Vagina (tissue), 2 donors: Measurements from ENCODE around the gene SLC9A9. TPM values are rescaled to one million over a fixed set of nuclear protein-coding genes. Genes with fewer than 3 reads are reported as not detected.

ENCODE experiments used
- DNase-seq, 2 donors: peaks; one replicate each; pipeline ENCODE4 v3.0.0-alpha.2; 2017; ENCODE audit errors: extremely low spot score in 2 of 2
- H3K27ac ChIP-seq: fragments of 200-600 bp; sonication (generic); one replicate; pipeline ENCODE4 v1.5.1; 2019
- H3K27me3 ChIP-seq: fragments of 200-600 bp; sonication (generic); one replicate; pipeline ENCODE4 v1.5.1; 2019
- H3K36me3 ChIP-seq, 2 donors: fragments of 200-600 bp; sonication (generic); one replicate each; pipeline ENCODE4 v1.5.1; 2017 to 2019
- H3K4me1 ChIP-seq: fragments of 200-600 bp; sonication (generic); one replicate; pipeline ENCODE4 v1.5.1; 2019
- H3K4me3 ChIP-seq, 2 donors: fragments of 200-600 bp; sonication (generic); 1 replicate in 1 of 2; 2 replicates in 1 of 2; pipeline ENCODE4 v1.5.1; 2016 to 2019
- H3K9me3 ChIP-seq: fragments of 200-600 bp; sonication (generic); one replicate; pipeline ENCODE4 v1.5.1; 2019
- POLR2A ChIP-seq, 2 donors: fragments of 450-650 bp; IDR thresholded peaks; one replicate each; pipeline ENCODE4 v1.6.1; 2017; ENCODE audit warnings: antibody characterized with exemption in 2 of 2, mild to moderate bottlenecking in 2 of 2, moderate library complexity in 2 of 2
- POLR2AphosphoS5 ChIP-seq, 2 donors: sonication (generic); formaldehyde crosslinking; IDR thresholded peaks; one replicate each; pipeline ENCODE4 v1.9.0; 2017; ENCODE audit warnings: antibody characterized with exemption in 2 of 2, mild to moderate bottlenecking in 2 of 2, low read depth in 1 of 2; ENCODE audit not compliant: insufficient read depth in 1 of 2
- intact Hi-C: fragments of 100-400 bp; cut with DNase I; formaldehyde crosslinking; loops from one replicate; pipeline ENCODE4 v1.15.1; 2023
- total RNA-seq: library from RNA; depleted of rRNA; stranded (reverse); fragments of >200 nt; gene quantifications from one replicate; pipeline ENCODE4 v1.2.3, GENCODE V29; 2016
- TF ChIP-seq, protein P1 (sequence below), 3 experiments: fragments of 450-650 bp in 2 of 3; fragments of 200-600 bp in 1 of 3; sonication (generic) in 1 of 3; IDR thresholded peaks; one replicate each; pipeline ENCODE4 v1.5.1; 2017 to 2019; ENCODE audit warnings: antibody characterized with exemption in 3 of 3, mild to moderate bottlenecking in 2 of 3, moderate library complexity in 2 of 3

The SLC9A9 gene
- total RNA-seq, 1 donor from 2014 or later = 30.7 TPM

- intact Hi-C loops = no loop called here
- TF ChIP-seq POLR2AphosphoS5 (IDR thresholded peaks at IDR 0.05; ENCODE audit: insufficient read depth in 1 of 2, low read depth in 1 of 2) (no peak), POLR2A (IDR thresholded peaks at IDR 0.05) (no peak)
- TF ChIP-seq, protein P1, sequence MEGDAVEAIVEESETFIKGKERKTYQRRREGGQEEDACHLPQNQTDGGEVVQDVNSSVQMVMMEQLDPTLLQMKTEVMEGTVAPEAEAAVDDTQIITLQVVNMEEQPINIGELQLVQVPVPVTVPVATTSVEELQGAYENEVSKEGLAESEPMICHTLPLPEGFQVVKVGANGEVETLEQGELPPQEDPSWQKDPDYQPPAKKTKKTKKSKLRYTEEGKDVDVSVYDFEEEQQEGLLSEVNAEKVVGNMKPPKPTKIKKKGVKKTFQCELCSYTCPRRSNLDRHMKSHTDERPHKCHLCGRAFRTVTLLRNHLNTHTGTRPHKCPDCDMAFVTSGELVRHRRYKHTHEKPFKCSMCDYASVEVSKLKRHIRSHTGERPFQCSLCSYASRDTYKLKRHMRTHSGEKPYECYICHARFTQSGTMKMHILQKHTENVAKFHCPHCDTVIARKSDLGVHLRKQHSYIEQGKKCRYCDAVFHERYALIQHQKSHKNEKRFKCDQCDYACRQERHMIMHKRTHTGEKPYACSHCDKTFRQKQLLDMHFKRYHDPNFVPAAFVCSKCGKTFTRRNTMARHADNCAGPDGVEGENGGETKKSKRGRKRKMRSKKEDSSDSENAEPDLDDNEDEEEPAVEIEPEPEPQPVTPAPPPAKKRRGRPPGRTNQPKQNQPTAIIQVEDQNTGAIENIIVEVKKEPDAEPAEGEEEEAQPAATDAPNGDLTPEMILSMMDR (IDR thresholded peaks at IDR 0.05) = no peak
- Histone ChIP-seq H3K36me3 (no peaks in the 10 kb centered on the region), H3K9me3 (no peaks in the 10 kb centered on the region), H3K4me1 (peaks cover 31% of the 10 kb centered on the region), H3K27ac (peak overlapping the region; percentile 18), H3K27me3 (no peaks in the 10 kb centered on the region), H3K4me3 (no peak overlapping the region)
- DNase-seq = no peak
These were observed 533.8 kb downstream of the SLC9A9 start for GRCh38 chr3:143314251-143315093.

DNA sequence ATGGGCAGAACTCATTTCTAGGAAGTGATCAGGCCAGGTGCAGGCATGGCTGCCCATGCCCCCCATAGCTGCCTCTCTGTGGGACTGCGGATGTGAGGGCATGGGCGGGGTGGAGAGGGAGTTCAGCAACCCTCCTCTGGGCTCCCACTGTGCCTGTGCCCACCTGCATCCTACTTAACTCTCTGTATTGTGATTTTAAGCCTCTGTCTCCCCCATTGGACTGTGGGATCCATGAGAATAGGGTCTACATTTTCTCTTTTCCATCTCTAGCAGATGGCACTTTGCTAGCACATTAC lies 534.4 kb downstream of the SLC9A9 start:
- Histone ChIP-seq H3K9me3 (no peaks in the 10 kb centered on the region), H3K27ac (peak overlapping the region; percentile 18), H3K27me3 (no peaks in the 10 kb centered on the region), H3K4me3 (no peak overlapping the region), H3K4me1 (peaks cover 31% of the 10 kb centered on the region), H3K36me3 (no peaks in the 10 kb centered on the region)
- intact Hi-C loops = no loop called here
- TF ChIP-seq, protein P1 (IDR thresholded peaks at IDR 0.05) = no peak
- TF ChIP-seq POLR2AphosphoS5 (IDR thresholded peaks at IDR 0.05; ENCODE audit: insufficient read depth in 1 of 2, low read depth in 1 of 2) = no peak
- no peak for TF ChIP-seq POLR2A (IDR thresholded peaks at IDR 0.05)
- no peak for DNase-seq

GRCh38 chr3:143313025-143313892 lies 535.0 kb downstream of the SLC9A9 start:
- no peaks in the 10 kb centered on the region for H3K36me3 ChIP-seq
- no peak overlapping the region for H3K4me3 ChIP-seq
- intact Hi-C loops = no loop called here
- no peaks in the 10 kb centered on the region for H3K27me3 ChIP-seq
- TF ChIP-seq POLR2A (IDR thresholded peaks at IDR 0.05) (no peak), POLR2AphosphoS5 (IDR thresholded peaks at IDR 0.05; ENCODE audit: insufficient read depth in 1 of 2, low read depth in 1 of 2) (no peak)
- TF ChIP-seq, protein P1 (IDR thresholded peaks at IDR 0.05) = no peak
- no peak for DNase-seq
- H3K27ac ChIP-seq = no peak overlapping the region
- no peaks in the 10 kb centered on the region for H3K9me3 ChIP-seq
- H3K4me1 ChIP-seq = peaks cover 31% of the 10 kb centered on the region

GRCh38 chr3:143311096-143311495 lies 537.2 kb downstream of the SLC9A9 start:
- no peaks in the 10 kb centered on the region for H3K36me3 ChIP-seq
- no peak overlapping the region for H3K27ac ChIP-seq
- no peaks in the 10 kb centered on the region for H3K27me3 ChIP-seq
- no peak for DNase-seq
- no peaks in the 10 kb centered on the region for H3K9me3 ChIP-seq
- peaks cover 49% of the 10 kb centered on the region for H3K4me1 ChIP-seq
- H3K4me3 ChIP-seq = no peak overlapping the region
- intact Hi-C loops = no loop called here
- TF ChIP-seq, protein P1 (IDR thresholded peaks at IDR 0.05) = no peak
- no peak for TF ChIP-seq POLR2AphosphoS5 (IDR thresholded peaks at IDR 0.05; ENCODE audit: insufficient read depth in 1 of 2, low read depth in 1 of 2)
- TF ChIP-seq POLR2A (IDR thresholded peaks at IDR 0.05) = no peak
